Ammon's horn (tissue), 1 donor: ENCODE data around the gene PREPL.

ENCODE experiments used
- DNase-seq: peaks from one replicate; pipeline ENCODE4 v3.0.0-alpha.2; 2016; ENCODE audit warnings: low spot score

The PREPL gene

DNA sequence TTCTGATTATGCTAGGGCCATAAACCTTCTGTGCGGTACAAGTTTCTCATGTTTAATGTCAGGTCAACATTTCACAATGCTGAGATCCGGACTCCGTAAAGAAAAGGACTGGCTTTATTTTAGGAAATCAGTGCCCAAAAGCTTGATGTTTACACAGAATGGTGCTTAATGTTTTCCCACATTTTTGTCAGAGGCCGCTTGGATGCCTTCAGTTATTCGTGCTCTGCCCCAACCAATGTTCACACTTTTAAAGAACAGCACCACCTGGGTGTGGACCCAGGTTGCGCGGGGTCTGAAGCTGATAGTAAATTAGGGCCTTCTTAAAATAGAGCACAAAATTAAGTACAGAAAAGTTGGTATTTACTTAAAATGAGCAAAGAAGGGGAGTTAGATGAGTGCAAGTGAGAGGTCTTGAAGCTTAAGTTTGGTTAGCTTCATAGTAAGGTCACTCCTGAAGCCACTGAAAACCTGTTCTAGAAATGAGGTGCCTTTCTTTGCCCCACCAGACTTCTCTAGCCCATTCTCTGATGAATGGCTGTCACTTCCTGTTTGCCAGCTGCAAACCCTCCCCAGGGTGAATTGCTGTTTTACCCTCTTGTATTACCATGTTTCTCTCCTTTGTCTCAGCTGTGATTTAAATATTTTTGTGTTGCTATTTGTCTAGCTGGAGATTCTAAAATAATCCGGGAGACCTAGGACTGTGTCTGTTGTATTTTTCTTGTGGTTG, 65.5 kb downstream of the PREPL start:
- no peak for DNase-seq

- no peak for DNase-seq
Observed at GRCh38 chr2:44295113-44295512, 66.2 kb downstream of the PREPL start.

DNA sequence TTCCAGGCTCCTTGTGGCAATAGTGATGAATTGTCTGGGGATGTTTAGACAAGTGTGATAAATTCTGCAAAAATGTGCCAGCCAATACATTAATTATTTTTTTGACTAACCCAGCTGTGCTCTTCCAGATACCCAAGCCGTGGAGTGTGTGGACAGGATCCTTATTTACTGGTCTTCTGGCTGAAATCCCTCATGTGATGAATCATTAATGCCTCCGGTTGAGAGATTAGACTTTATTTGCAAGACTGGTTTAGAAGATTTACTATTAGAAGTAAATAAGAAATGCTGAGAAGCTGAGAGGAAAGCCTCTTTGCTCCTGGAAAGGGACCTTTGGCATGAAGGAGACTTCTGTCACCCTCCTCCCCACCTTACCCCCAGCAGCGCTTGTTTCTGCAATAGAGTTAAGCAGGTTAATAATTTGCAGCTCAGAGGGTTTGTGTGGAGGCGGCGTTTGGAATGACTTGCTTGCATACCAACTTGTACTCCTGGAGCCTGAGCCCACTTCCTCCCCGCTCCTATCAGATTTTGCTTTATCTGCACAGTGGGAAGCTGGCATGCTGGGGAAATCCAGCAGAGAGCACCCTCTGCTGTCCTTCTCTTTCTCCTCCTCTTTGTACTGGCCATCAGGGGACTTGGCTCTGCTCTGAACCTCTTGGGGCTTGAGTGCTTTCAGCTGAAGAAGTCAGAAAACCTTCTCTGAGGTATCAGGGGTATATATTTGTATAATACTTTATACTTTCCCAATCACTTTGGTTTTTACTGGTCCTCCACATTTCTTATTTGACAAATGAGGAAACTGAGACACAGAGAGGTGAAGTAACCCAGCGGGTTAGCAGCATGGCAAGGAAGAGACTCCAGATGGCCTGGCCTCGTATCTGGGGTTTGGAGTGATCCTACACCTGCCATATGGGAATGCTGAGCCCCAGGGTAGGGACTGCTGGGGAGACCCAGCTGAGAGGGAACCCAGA, 69.7 kb downstream of the PREPL start:
- DNase-seq: peak; percentile 89

DNA sequence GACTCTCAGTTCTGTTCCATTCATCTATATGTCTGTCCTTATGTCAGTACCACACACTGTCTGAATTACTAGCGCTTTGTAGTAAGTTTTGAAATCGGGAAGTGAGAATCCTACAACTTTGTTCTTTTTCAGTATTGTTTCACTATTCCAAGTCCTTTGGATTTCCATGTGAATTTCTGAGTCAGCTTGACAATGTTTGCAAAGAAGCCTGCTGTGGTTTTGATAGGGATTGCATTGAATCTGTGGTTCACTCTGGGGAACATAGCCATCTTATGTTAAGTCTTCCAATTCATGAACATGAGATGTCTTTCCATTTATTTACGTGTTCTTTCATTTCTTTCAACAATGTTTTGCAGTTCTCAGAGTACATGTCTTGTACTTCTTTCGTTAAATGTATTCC, 71.0 kb downstream of the PREPL start:
- no peak for DNase-seq

GRCh38 chr2:44286884-44287638, 74.2 kb downstream of the PREPL start:
- DNase-seq: no peak

GRCh38 chr2:44286119-44286883, 75.0 kb downstream of the PREPL start:
- DNase-seq: no peak

- DNase-seq: no peak
Observed at GRCh38 chr2:44285174-44285573, 76.1 kb downstream of the PREPL start.

DNA sequence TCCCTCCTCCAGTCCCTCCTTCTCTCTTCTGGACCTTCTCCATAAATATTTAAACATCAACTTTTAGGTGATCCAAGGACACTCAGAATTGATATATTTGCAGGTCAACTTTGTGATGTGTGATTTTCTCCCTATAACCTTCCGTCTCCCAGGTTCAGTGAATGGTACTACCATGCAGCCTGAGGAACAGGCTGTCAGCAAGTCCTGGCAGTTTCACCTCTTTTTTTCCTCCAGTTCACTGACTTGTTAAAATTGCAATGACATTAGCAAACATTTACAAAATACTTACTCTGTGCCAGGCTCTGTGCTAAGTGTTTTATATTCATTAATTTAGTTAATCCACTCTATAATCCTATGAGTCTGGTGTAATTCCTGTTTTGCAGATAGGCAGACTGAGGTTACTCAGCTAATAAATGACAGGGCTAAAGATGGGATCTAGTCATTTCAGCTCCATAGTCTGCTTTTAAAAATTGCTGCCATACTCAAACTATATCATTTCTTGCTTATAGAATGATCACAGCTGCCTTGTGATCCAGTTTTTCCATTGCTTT, 78.1 kb downstream of the PREPL start:
- no peak for DNase-seq

DNA sequence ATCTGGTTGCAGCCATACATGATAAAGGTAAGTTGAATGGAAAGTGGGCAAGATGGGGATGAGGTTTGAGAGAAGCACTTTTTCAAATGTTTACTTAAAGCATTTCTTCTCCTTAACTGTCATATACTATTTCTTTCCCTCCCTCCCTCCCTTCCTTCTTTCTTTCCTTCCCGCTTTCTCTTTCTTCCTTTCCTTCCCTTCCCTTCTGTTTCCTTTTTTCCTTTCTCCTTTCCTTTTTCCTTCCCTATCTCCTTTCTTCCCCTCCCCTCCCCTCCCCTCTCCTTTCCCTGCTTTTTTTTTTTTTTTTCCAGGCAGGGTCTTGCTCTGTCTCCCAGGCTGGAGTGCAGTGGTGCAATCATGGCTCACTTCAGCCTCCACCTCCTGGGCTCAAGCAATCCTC, 80.4 kb downstream of the PREPL start:
- DNase-seq: no peak

GRCh38 chr2:44277541-44277940, 83.8 kb downstream of the PREPL start:
- no peak for DNase-seq

- DNase-seq: no peak
Observed at GRCh38 chr2:44275927-44276303, 85.4 kb downstream of the PREPL start.

- no peak for DNase-seq
Observed at GRCh38 chr2:44273596-44273995, 87.7 kb downstream of the PREPL start.

DNA sequence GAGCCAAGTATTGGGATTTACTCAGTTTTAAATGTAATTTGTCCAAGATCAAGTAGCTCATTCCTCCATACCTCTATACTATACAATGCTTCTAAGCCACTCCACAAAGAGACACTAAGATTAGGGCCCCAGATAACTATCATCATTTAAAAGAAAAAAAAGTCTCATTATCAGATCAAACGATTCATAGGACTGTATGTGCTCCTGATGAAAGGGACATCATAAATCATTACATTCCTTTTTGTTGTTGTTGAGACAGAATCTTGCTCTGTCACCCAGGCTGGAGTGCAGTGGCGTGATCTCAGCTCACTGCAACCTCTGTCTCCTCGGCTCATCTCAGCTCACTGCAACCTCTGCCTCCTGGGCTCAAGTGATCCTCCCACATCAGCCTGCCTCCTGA, 88.2 kb downstream of the PREPL start:
- no peak for DNase-seq

- DNase-seq: no peak
Observed at GRCh38 chr2:44271296-44271695, 90.0 kb downstream of the PREPL start.

GRCh38 chr2:44269831-44270230, 91.5 kb downstream of the PREPL start:
- peak; percentile 77 for DNase-seq

DNA sequence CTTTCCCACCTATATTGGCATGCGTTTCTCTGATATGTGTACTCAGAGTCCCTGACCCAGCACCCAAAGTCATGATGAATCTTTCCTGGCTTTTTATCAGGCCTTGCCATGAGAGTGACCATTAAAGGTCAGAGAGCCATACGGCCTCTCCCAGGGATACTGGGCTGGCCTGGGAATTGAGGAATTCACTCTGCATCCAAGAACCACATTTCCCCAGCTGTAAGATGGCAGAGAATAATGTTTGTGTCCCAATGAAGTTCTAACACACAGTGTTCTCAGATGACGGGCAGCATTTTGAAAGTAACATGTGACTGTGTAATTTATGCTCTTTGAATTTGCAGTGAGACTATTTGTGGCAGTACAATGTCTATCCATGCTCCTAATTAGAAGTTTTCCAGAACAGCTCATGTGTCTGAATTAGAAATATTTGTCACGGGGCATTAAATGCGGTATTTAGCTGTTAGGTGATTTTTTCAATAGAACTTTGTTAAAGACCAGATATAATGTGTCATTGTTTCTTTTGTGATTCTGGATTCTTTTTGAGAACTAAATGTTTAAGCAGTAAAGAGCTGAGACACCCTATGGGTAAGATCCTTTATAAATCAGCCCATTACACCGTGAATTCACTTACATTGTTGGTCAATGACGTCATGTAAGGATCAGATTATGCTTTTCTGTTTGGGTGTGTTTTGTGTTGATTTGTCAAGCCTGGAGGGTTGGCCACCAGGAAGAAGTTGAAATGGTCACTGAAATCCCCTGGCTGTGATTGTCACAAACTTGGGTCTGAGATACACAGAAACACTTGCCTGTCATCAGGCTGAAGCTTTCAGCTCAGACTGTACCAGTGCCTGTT, 93.3 kb downstream of the PREPL start:
- DNase-seq: peak; percentile 53
